HEK293T (cell line): ENCODE measurements around the gene SPATA31A3.
"Not testable (repeated sequence)": the region's sequence is repeated elsewhere in the genome, so short reads cannot be mapped to it uniquely, and the experiment has no call there.

Experiments used
- HDGF ChIP-seq: fragments of 450-650 bp; IDR thresholded peaks from 2 replicates; pipeline ENCODE4 v1.6.1; 2017; ENCODE audit warnings: antibody characterized with exemption, borderline replicate concordance
- L3MBTL2 ChIP-seq: fragments of 450-650 bp; conservative IDR thresholded peaks from 2 replicates; pipeline ENCODE4 v1.6.1; 2016; ENCODE audit warnings: mild to moderate bottlenecking
- TARDBP ChIP-seq: fragments of 450-650 bp; IDR thresholded peaks from 2 replicates; pipeline ENCODE4 v1.6.1; 2016

DNA sequence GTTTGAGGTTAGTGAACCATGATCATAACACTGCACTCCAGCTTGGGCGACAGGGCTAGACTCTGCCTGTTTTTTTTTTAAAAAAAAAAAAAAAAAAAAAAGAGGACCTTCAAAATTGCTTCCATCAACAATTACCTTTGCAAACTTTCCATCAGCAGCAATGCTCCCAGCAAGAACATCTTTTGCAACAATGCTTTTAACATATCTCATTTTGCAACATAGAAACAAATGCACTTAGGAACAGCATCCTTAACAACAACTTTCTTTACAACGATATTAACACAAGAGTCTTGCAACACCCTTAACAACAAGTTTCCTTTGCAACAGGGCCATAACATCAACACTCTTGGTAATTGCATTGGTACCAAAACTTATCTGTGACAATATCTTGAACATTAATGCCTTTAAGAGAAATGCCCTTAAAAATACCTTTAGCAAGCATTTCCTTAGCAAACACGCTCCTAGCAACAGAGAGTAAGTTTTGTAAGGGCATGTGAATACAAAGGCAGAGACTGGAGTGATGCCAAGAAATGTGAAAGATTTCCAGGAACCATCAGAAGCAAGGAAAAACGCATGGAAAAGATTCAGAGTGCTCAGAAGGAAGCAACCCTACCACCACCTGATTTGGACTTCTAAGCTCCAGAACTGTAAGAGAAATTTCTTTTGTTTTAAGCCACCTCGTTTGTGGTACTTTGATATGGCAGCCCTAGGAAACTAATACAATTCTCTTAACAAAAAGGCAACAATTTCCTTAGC lies 49.8 kb downstream of the SPATA31A3 start:
- TF ChIP-seq TARDBP, HDGF, L3MBTL2: not testable (repeated sequence)
